IMR-90 (cell line): Measurements from ENCODE around the gene LIPK.

Source experiments
- CTCF ChIP-seq: conservative IDR thresholded peaks from 2 replicates; pipeline ENCODE4 v1.5.1; 2012; ENCODE audit warnings: mild to moderate bottlenecking, low read depth, low read length, improper control_type of control experiment
- SMC3 ChIP-seq: fragments of 150-350 bp; IDR thresholded peaks from 2 replicates; pipeline ENCODE4 v1.6.1; 2016; ENCODE audit warnings: low read depth, mild to moderate bottlenecking, antibody characterized with exemption, low read length, moderate library complexity

DNA sequence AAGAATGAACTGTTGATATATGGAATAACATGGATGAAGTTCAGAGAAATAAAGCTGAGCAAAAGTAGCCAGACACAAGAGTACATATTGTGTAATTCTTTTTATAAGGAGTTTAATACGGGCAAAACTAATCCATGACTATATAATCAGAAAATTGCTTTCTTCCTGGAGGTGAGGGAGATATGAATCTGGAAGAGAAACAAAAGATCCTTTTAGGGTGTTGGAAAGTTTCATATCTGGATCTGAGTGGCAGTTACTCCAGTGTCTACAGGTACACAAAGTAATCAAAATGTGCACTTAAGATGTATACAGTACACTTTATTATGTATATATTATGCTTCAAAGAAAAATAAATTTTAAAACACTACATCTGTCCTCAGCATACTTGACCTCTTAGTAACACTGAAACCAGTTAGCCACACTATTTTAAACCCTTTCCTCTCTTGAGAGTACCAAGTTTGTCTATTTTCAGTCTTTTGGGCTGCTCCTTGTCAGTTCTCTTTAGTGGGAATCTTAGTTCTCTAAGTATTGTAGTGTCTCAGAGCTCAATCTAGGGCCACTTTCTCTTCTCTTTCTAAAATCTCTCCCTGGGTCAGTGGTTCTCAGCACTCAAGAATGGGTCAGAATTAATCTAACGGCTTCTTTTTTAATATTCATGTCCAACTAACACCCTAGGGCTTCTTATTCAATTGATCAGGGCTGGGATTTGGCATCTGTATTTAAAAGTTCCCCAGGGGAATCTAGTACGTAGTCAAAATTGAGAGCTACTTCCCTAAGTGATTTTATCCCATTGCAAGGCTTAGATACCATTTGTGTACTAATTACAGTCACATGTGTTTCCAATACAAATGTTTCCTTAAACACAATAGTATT, 46.1 kb upstream of the LIPK start:
- TF ChIP-seq CTCF (no peak), SMC3 (no peak)
